GM21737 (cell line): ENCODE measurements around the gene STIM2.
A peak's percentile ranks its signal among the peaks of the same experiment; 100 is the strongest.
"Not testable (repeated sequence)": the region's sequence is repeated elsewhere in the genome, so short reads cannot be mapped to it uniquely, and the experiment has no call there.

Experiments used
- ATAC-seq: cut with Tn5 transposase; IDR thresholded peaks from one replicate; pipeline ENCODE4 v1.9.1; 2021; ENCODE audit warnings: mild to moderate bottlenecking, moderate library complexity; ENCODE audit not compliant: unreplicated experiment

The STIM2 gene

DNA sequence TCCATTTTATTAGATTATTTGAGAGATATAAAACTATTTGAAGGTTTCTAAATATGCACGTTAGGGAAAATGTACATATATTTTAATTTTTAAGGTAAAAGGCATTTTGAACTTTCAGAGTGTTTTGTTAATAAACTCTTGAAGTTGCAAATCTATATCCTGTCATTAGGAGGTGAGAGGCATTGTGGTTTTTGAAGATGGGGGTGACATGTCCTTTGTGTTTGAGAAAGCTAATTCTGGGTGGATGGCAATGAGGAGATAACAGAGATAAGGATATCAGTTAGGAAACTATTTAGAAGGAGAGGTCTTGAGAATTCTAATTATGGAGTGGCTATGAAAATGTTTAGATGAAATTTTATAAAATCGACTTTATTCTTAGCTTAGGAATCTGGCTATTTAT is 6.1 kb downstream of the STIM2 start:
- ATAC-seq = no peak

DNA sequence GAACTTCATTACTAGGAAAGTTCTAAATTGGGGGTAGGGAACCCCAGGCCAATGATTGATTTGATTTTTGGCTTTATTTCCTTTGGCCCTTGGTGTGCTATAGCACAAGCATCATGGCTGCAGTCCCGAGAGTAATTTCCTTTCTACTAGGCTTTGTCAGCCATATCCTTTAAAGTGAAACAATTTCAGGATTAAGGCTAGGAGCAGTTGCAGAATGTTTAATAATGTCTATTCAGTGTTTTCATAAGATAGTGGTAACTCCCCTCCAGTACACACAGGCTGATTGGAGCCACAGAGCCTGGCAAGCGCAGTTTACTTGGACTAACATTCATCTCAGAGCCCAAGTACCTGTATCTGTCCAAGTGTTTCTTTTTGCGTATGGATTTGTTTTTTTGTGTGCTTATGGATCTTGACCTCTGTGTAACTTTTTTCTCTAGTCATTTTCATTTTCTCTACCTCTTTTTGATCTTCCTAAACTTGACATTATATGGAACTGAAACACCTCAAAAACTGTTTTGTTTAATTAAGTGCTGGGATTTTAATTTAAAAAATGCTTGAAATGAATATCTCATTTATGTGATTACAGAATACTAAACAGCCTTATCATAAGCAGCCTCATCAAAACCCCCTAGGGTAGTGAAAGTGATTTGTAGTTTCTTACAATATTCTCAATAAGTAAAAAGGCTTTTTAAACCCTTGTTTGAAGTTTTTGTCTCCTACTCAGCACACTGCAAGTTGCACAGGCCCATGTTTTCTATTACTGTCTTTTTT is 7.5 kb downstream of the STIM2 start:
- no peak for ATAC-seq

- no peak for ATAC-seq
Observed at GRCh38 chr4:26870576-26871262, 10.1 kb downstream of the STIM2 start.

- ATAC-seq = no peak
Observed at GRCh38 chr4:26871611-26872010, 11.0 kb downstream of the STIM2 start.

DNA sequence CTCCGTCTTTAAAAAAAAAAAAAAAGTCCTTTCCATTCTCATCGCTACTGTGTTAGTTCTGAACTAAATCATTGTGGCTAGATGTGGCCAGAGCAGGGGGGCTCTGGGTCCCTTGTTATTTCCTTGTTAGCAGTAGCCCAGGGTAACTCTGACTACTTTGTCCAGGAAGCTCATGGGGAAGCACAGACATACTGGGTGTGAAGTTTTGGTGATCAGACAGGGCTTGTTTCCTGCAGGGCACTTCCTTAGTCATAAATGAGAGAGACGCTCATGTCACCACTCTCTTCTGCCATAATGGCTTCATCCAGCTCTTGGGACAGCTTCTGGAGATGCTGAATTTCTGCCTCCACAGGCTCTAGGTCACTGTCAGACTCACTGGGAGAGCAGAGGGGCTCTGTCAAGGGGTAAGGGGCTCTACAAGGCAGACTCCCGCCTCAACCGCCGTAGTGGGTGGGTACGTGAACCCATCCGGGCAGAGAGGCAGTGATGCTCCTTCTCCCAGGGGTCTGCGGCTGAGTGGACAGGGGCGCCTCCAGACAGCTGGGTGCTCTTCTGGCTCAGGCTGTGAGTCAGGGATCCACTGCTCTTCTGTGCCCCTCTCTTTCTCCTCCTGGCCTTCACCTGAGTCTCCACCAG is 12.9 kb downstream of the STIM2 start:
- ATAC-seq = peak; percentile 83

GRCh38 chr4:26874110-26874509 is 13.5 kb downstream of the STIM2 start:
- no peak for ATAC-seq

- no peak for ATAC-seq
Observed at GRCh38 chr4:26877406-26877805, 16.8 kb downstream of the STIM2 start.

GRCh38 chr4:26877961-26878360 is 17.3 kb downstream of the STIM2 start:
- no peak for ATAC-seq

- no peak for ATAC-seq
Observed at GRCh38 chr4:26878794-26879391, 18.3 kb downstream of the STIM2 start.

GRCh38 chr4:26879805-26880204 is 19.2 kb downstream of the STIM2 start:
- no peak for ATAC-seq

DNA sequence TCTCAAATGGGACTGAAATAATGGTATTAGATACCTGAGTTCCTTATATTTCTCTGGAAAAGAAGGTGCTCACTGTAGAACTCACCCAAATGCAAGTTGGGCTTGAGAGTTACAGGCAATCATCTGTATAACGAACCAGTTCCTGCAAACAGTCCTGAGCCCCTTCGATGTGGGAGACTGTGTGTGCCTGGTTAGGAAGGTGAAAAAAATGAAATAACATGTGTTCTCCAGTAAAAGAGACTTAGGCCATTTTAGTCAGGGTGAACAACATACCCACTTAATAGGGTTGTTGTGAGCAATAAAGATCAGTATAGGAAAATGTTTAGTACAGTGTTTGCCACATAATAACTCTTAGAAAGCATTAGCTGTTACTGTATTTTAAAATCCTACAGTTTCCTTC is 23.4 kb downstream of the STIM2 start:
- ATAC-seq = no peak

DNA sequence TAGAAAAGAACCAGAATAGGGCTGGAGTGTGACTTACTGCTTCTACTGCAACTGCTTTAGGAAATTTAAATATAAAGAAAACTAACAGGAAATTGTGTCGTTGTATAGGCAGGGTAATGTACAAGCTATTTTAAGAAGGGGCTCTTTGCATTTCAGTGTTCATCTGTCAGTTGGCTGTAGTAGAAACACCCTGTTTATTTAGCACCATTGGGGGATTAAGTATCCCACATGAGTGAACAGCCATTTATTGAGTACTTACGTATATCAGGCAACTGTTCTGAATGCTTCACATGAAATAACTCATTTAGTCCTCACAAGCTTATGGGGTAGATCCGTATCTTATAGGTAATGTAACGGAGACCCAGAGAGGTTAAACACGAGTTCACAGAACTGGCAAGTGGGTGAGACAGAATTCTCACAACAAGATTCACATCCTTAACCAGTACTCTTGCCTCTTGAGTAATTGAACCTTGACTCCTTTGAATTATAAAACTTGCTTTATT is 23.9 kb downstream of the STIM2 start:
- ATAC-seq = peak; percentile 54

DNA sequence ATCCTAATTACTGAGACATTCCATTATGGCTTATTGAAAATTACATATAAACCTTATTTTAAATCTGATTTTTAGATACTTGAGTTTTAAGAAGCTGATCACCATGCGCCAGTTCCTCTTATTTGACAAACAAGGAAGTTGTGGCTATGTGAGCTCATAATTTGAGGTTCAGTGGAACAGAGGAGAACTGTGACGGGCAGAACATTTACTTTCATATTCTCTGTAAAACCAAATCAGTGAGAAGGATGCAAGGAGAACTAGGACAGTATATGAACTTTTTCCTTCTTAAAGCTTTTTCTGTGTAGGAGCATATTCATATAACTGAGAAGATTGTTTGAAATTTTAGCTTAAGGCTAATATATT is 25.3 kb downstream of the STIM2 start:
- peak; percentile 82 for ATAC-seq

- no peak for ATAC-seq
Observed at GRCh38 chr4:26887143-26887542, 26.5 kb downstream of the STIM2 start.

DNA sequence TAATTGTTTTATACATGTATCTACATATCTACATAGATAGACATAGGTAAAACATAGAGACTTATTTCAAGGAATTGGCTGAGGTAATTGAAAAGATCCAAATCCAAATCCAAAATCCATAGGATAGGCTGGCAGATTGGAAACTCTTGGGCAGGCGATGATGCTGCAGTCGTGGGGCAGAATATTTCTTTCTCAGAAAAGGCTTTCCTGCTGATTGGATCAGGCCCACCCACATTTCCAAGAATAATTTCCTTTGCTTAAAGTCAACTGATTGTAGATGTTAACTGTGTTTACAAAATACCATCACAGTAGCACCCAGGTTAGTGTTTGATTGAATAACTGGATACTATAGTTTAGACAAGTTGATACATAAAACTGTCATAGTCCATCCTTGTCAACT is 27.2 kb downstream of the STIM2 start:
- ATAC-seq = no peak

DNA sequence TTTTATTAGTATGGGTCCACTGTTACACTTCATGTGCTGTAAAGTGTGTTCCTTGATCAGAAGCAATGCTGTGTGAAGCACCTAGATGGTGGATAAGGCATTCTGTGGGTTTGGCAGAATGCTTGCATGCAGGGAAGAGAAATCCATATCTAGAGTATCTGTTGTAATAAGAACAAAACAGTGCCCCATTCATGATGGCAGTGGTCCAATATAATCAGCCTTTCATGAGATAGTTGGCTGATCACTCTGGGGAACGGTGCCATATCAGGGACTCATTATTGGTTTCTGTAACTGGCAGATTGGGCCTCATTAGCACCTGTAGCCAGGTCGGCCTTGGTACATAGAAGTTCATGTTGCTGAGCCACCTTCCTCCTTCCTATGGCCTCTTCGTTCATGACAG is 28.7 kb downstream of the STIM2 start:
- ATAC-seq = no peak

DNA sequence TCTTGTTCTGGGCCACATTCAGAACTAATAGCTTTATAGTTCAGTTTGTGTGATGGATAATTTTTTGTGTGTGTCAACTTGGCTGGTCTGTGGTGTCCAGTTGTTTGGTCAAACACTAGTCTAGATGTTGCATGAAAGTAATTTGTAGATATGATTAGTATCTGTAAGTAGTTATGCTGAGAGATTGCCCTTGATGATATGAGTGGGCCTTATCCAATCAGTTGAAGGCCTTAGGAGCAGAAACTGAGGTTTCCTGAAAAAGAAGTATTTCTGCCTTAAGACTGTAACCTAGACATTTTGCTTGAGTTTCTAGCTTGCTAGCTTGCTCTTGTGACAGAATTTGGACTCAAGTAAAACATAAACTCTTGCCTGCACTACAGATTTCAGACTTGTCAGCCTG is 30.4 kb downstream of the STIM2 start:
- no peak for ATAC-seq

DNA sequence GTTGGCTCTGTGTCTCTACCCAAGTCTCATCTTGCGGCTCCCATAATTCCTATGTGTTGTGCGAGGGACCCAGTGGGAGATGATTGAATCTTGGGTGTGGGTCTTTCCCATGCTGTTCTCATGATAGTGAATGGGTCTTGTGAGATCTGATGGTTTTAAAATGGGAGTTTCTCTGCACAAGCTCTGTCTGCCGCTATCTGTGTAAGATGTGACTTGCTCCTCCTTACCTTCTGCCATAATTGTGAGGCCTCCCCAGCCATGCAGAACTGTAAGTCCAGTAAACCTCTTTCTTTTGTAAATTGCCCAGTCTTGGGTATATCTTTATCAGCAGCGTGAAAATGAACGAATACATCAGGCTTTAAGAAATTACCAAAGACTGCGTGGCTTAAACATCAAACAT is 31.2 kb downstream of the STIM2 start:
- ATAC-seq = no peak

GRCh38 chr4:26892480-26893150 is 32.0 kb downstream of the STIM2 start:
- no peak for ATAC-seq

GRCh38 chr4:26893491-26893890 is 32.9 kb downstream of the STIM2 start:
- ATAC-seq = no peak

GRCh38 chr4:26894881-26895280 is 34.2 kb downstream of the STIM2 start:
- not testable (repeated sequence) for ATAC-seq
